Mesendoderm (in vitro differentiated cells): ENCODE data around the gene CAMTA1.

Experiments used
- DNase-seq: peaks from one replicate; pipeline ENCODE4 v3.0.0; 2013
- H2AK5ac ChIP-seq: 2 replicates; pipeline ENCODE4 v1.6.1; 2013; ENCODE audit warnings: low read length, inconsistent platforms
- H2BK120ac ChIP-seq: 2 replicates; pipeline ENCODE4 v1.6.1; 2013; ENCODE audit warnings: low read depth, mild to moderate bottlenecking, low read length, moderate library complexity, mixed read lengths
- H2BK15ac ChIP-seq: replicated peaks from 2 replicates; pipeline ENCODE4 v1.6.1; 2013; ENCODE audit warnings: low read depth, mild to moderate bottlenecking, moderate library complexity
- H2BK5ac ChIP-seq: 2 replicates; pipeline ENCODE4 v1.6.1; 2013; ENCODE audit warnings: low read length, inconsistent platforms
- H3K18ac ChIP-seq: 2 replicates; pipeline ENCODE4 v1.6.1; 2013; ENCODE audit warnings: mild to moderate bottlenecking, low read length, mixed read lengths
- H3K23ac ChIP-seq: one replicate; pipeline ENCODE4 v1.6.1; 2013; ENCODE audit warnings: low read length
- H3K27ac ChIP-seq: 2 replicates; pipeline ENCODE4 v1.5.1; 2013; ENCODE audit warnings: low read depth, mild to moderate bottlenecking, inconsistent platforms, low read length, moderate library complexity
- H3K27me3 ChIP-seq: 2 replicates; pipeline ENCODE4 v1.6.1; 2013; ENCODE audit warnings: low read length, control low read depth, mild to moderate bottlenecking, inconsistent platforms; ENCODE audit not compliant: insufficient read depth, poor library complexity
- H3K36me3 ChIP-seq: 2 replicates; pipeline ENCODE4 v1.6.1; 2013; ENCODE audit warnings: low read length, inconsistent platforms; ENCODE audit not compliant: control insufficient read depth, insufficient read depth
- H3K4ac ChIP-seq: one replicate; pipeline ENCODE4 v1.6.1; 2013; ENCODE audit warnings: low read depth, mild to moderate bottlenecking, low read length, moderate library complexity
- H3K4me1 ChIP-seq: 2 replicates; pipeline ENCODE4 v1.6.1; 2013; ENCODE audit warnings: low read depth, low read length, inconsistent platforms; ENCODE audit not compliant: control insufficient read depth
- H3K4me2 ChIP-seq: 2 replicates; pipeline ENCODE4 v1.6.1; 2013; ENCODE audit warnings: low read length
- H3K4me3 ChIP-seq: 2 replicates; pipeline ENCODE4 v1.5.1; 2013; ENCODE audit warnings: mild to moderate bottlenecking, low read length
- H3K56ac ChIP-seq: one replicate; pipeline ENCODE4 v1.6.1; 2013; ENCODE audit warnings: low read length
- H3K79me1 ChIP-seq: 2 replicates; pipeline ENCODE4 v1.6.1; 2013; ENCODE audit warnings: low read length, inconsistent platforms
- H3K79me2 ChIP-seq: 2 replicates; pipeline ENCODE4 v1.6.1; 2013; ENCODE audit warnings: mild to moderate bottlenecking, low read length; ENCODE audit not compliant: control insufficient read depth, insufficient read depth
- H3K9ac ChIP-seq: 2 replicates; pipeline ENCODE4 v1.6.1; 2013; ENCODE audit warnings: low read length, inconsistent platforms
- H4K5ac ChIP-seq: one replicate; pipeline ENCODE4 v1.6.1; 2013; ENCODE audit warnings: low read length
- H4K8ac ChIP-seq: one replicate; pipeline ENCODE4 v1.6.1; 2013; ENCODE audit warnings: low read depth, mild to moderate bottlenecking, control low read depth, low read length, moderate library complexity
- WGBS: extraction: QIAGEN DNeasy Blood & Tissue Kit; methylation state at CpG from one replicate; pipeline ENCODE4 v1.1.7; 2013; ENCODE audit warnings: low lambda C conversion rate, missing lambda C conversion rate; ENCODE audit not compliant: insufficient coverage; ENCODE audit errors: extremely low coverage; 5-methylcytosine and 5-hydroxymethylcytosine counted together

The CAMTA1 gene

GRCh38 chr1:7012461-7012924 is 227.2 kb downstream of the CAMTA1 start:
- Histone ChIP-seq H3K4me3 (no peak overlapping the region), H3K56ac (no peak overlapping the region), H4K8ac (no peak overlapping the region), H3K36me3 (no peaks in the 10 kb centered on the region), H3K79me2 (no peaks in the 10 kb centered on the region), H3K79me1 (no peaks in the 10 kb centered on the region), H3K4me2 (no peak overlapping the region), H3K18ac (no peak overlapping the region), H3K4me1 (no peaks in the 10 kb centered on the region), H3K27me3 (no peaks in the 10 kb centered on the region), H2BK15ac (no peak overlapping the region), H3K27ac (no peak overlapping the region), H3K4ac (no peak overlapping the region), H2BK5ac (no peak overlapping the region), H2BK120ac (no peak overlapping the region), H3K23ac (no peak overlapping the region), H3K9ac (no peak overlapping the region), H2AK5ac (no peak overlapping the region), H4K5ac (no peak overlapping the region)
- no CpG with 5 or more reads among the region's 14 CpGs for WGBS
- DNase-seq = no peak

- H3K56ac ChIP-seq = no peak overlapping the region
- no peak overlapping the region for H3K4me3 ChIP-seq
- no peak overlapping the region for H2AK5ac ChIP-seq
- H3K36me3 ChIP-seq = no peaks in the 10 kb centered on the region
- no peak overlapping the region for H3K27ac ChIP-seq
- H3K79me1 ChIP-seq = no peaks in the 10 kb centered on the region
- no peaks in the 10 kb centered on the region for H3K27me3 ChIP-seq
- no peak overlapping the region for H3K18ac ChIP-seq
- H3K4ac ChIP-seq = no peak overlapping the region
- no peak overlapping the region for H2BK120ac ChIP-seq
- no peak overlapping the region for H3K4me2 ChIP-seq
- H3K4me1 ChIP-seq = no peaks in the 10 kb centered on the region
- no peak overlapping the region for H2BK15ac ChIP-seq
- H4K5ac ChIP-seq = no peak overlapping the region
- no peak overlapping the region for H3K9ac ChIP-seq
- no peak for DNase-seq
- no peak overlapping the region for H3K23ac ChIP-seq
- no peaks in the 10 kb centered on the region for H3K79me2 ChIP-seq
- no peak overlapping the region for H4K8ac ChIP-seq
- H2BK5ac ChIP-seq = no peak overlapping the region
- WGBS = no CpG with 5 or more reads among the region's 18 CpGs
Observed at GRCh38 chr1:7013833-7014639, 228.8 kb downstream of the CAMTA1 start.

GRCh38 chr1:7014640-7014930 is 229.3 kb downstream of the CAMTA1 start:
- Histone ChIP-seq H3K18ac (no peak overlapping the region), H3K79me2 (no peaks in the 10 kb centered on the region), H3K4me1 (no peaks in the 10 kb centered on the region), H3K79me1 (no peaks in the 10 kb centered on the region), H3K27ac (no peak overlapping the region), H2AK5ac (no peak overlapping the region), H2BK5ac (no peak overlapping the region), H3K4ac (no peak overlapping the region), H4K5ac (no peak overlapping the region), H3K56ac (no peak overlapping the region), H3K4me3 (no peak overlapping the region), H2BK120ac (no peak overlapping the region), H3K9ac (no peak overlapping the region), H4K8ac (no peak overlapping the region), H2BK15ac (no peak overlapping the region), H3K27me3 (no peaks in the 10 kb centered on the region), H3K4me2 (no peak overlapping the region), H3K23ac (no peak overlapping the region), H3K36me3 (no peaks in the 10 kb centered on the region)
- DNase-seq = no peak
- no CpG with 5 or more reads among the region's 8 CpGs for WGBS

GRCh38 chr1:7015022-7015421 is 229.8 kb downstream of the CAMTA1 start:
- DNase-seq = no peak
- no peaks in the 10 kb centered on the region for H3K27me3 ChIP-seq
- no peak overlapping the region for H4K8ac ChIP-seq
- H3K4me3 ChIP-seq = no peak overlapping the region
- WGBS = no CpG with 5 or more reads among the region's 7 CpGs
- H3K36me3 ChIP-seq = no peaks in the 10 kb centered on the region
- H3K18ac ChIP-seq = no peak overlapping the region
- no peak overlapping the region for H3K56ac ChIP-seq
- no peak overlapping the region for H3K9ac ChIP-seq
- H3K27ac ChIP-seq = no peak overlapping the region
- no peak overlapping the region for H4K5ac ChIP-seq
- no peak overlapping the region for H2AK5ac ChIP-seq
- no peaks in the 10 kb centered on the region for H3K79me1 ChIP-seq
- no peaks in the 10 kb centered on the region for H3K4me1 ChIP-seq
- no peak overlapping the region for H2BK5ac ChIP-seq
- H3K23ac ChIP-seq = no peak overlapping the region
- H3K4ac ChIP-seq = no peak overlapping the region
- H3K79me2 ChIP-seq = no peaks in the 10 kb centered on the region
- H3K4me2 ChIP-seq = no peak overlapping the region
- H2BK15ac ChIP-seq = no peak overlapping the region
- H2BK120ac ChIP-seq = no peak overlapping the region

- Histone ChIP-seq H3K9ac (no peak overlapping the region), H3K4me2 (no peak overlapping the region), H3K79me2 (no peaks in the 10 kb centered on the region), H2AK5ac (no peak overlapping the region), H4K5ac (no peak overlapping the region), H3K4me3 (no peak overlapping the region), H4K8ac (no peak overlapping the region), H2BK15ac (no peak overlapping the region), H3K4ac (no peak overlapping the region), H3K27ac (no peak overlapping the region), H2BK5ac (no peak overlapping the region), H3K36me3 (no peaks in the 10 kb centered on the region), H3K4me1 (peaks cover 6% of the 10 kb centered on the region), H3K56ac (no peak overlapping the region), H3K18ac (no peak overlapping the region), H3K79me1 (no peaks in the 10 kb centered on the region), H2BK120ac (no peak overlapping the region), H3K27me3 (no peaks in the 10 kb centered on the region), H3K23ac (no peak overlapping the region)
- no peak for DNase-seq
- no CpG with 5 or more reads among the region's 7 CpGs for WGBS
Observed at GRCh38 chr1:7018351-7018750, 233.1 kb downstream of the CAMTA1 start.

GRCh38 chr1:7018826-7019225 is 233.6 kb downstream of the CAMTA1 start:
- no peak overlapping the region for H4K5ac ChIP-seq
- no peak overlapping the region for H3K4me3 ChIP-seq
- H3K27me3 ChIP-seq = no peaks in the 10 kb centered on the region
- no peak overlapping the region for H3K9ac ChIP-seq
- H3K79me1 ChIP-seq = no peaks in the 10 kb centered on the region
- WGBS = no CpG with 5 or more reads among the region's 14 CpGs
- no peaks in the 10 kb centered on the region for H3K79me2 ChIP-seq
- no peak overlapping the region for H3K4ac ChIP-seq
- no peak overlapping the region for H2BK15ac ChIP-seq
- no peak for DNase-seq
- no peak overlapping the region for H4K8ac ChIP-seq
- H2AK5ac ChIP-seq = no peak overlapping the region
- no peak overlapping the region for H2BK5ac ChIP-seq
- H3K18ac ChIP-seq = no peak overlapping the region
- H3K4me1 ChIP-seq = peaks cover 6% of the 10 kb centered on the region
- no peak overlapping the region for H2BK120ac ChIP-seq
- H3K27ac ChIP-seq = no peak overlapping the region
- no peak overlapping the region for H3K56ac ChIP-seq
- no peak overlapping the region for H3K23ac ChIP-seq
- H3K36me3 ChIP-seq = no peaks in the 10 kb centered on the region
- no peak overlapping the region for H3K4me2 ChIP-seq
